HG02973 (cell line): ENCODE measurements around the gene NBL1.

Experiments
- ATAC-seq: cut with Tn5 transposase; IDR thresholded peaks from one replicate; pipeline ENCODE4 v1.9.1; 2021; ENCODE audit warnings: moderate library complexity; ENCODE audit not compliant: unreplicated experiment

NBL1 gene

GRCh38 chr1:19645411-19646251 lies 1.5 kb downstream of the NBL1 start:
- ATAC-seq = no peak

DNA sequence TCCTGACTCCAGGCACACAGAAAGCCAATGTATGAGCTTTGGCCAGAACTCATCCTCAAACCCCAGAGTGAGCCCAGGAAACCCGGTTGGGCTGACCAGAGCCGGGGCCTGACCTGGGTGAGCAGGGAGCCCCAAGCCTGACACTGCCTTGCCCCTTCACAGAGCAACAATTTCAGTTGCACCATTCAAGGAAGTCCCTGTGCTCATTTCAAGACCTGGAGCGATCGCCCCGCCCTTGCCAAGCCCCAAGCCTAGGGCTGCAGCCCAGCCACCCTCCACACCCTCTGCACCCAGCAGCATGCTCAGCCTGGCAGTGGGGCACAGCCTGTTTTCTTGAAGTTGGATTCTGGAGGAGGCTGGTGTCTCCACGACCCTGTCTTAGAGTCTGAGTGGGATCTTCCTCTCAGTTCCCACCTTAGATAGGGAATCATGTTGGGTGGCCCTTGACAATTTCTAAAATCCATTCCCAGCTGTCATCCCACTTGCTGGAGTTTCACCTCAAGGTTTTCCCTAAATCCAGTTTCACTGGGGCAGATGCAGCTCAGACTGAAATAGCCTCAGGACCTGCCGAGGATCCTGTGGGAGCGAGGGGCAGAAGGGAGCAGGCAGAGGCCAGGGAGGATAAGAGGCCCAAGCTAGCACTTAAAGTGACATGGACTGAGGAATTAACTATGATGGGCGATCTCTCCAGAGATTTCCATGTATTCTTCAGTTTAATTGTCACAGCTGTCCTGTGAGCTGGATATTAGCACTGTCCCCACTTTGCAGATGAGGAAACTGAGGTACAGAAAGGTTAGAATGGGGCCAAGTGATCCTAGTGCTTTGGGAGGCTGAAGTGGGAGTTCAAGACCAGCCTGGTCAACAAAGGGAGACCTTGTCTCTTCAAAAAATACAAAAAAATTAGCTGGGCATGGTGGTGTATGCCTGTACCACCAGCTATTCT lies 2.5 kb downstream of the NBL1 start:
- ATAC-seq = no peak

DNA sequence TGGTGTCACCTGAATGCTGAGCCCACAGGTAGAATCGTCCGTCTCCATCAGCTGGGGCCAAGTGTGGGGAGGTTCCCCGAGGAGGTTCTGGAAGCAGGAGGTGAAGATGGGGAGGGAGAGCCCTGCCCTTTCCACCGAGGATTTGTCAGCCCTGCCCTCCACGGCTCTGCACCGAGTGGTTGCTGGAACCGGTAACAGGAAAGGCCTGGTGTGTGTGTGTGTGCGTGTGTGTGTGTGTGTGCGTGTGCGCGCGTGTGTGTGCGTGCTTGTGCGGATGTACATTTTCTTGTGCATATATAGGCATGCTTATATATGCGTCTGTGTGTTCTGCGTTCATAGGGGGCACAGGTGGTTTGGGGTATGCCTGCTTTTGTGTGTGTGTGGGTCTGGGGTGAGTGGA lies 3.5 kb downstream of the NBL1 start:
- no peak for ATAC-seq

GRCh38 chr1:19648239-19648638 lies 4.1 kb downstream of the NBL1 start:
- ATAC-seq = no peak

- ATAC-seq = no peak
Observed at GRCh38 chr1:19648689-19649088, 4.6 kb downstream of the NBL1 start.

DNA sequence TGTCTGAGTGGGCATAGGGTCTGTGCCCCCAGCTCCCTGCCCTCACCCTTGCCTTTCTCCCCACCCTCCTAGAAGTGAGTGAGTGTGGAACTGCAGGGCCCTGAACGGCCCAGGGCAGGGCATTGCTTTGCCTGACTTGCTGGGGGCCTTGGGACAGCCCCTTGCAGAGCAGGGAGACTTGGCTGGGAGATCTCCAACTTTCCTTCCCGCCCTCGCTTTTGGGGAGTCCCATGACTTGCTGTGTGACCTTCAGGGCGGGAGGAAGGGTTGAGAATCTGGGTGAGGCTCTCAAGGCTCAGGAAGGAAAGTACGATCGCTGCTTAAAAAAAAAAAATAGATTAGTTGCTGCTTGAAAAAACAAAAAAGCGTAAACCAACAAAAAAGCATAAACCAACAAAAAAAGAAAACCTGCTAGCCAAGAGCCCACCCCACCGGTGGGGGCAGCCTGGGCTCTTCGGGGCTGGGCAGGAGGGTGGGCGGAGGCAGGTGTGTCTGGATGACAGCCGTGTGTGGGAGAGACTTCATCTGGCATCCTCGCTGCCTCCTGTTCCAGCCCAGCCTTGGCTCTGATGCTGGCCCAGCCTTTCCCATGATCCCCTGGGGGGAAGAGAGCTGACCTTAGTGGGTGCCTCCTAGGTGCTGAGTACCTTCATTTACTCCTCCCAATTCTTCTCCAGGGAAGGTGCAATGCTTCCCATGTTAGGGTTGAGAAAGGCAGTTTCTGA lies 6.5 kb downstream of the NBL1 start:
- no peak for ATAC-seq

- ATAC-seq = no peak
Observed at GRCh38 chr1:19651141-19651737, 7.1 kb downstream of the NBL1 start.

- ATAC-seq = no peak
Observed at GRCh38 chr1:19654386-19654785, 10.3 kb downstream of the NBL1 start.

DNA sequence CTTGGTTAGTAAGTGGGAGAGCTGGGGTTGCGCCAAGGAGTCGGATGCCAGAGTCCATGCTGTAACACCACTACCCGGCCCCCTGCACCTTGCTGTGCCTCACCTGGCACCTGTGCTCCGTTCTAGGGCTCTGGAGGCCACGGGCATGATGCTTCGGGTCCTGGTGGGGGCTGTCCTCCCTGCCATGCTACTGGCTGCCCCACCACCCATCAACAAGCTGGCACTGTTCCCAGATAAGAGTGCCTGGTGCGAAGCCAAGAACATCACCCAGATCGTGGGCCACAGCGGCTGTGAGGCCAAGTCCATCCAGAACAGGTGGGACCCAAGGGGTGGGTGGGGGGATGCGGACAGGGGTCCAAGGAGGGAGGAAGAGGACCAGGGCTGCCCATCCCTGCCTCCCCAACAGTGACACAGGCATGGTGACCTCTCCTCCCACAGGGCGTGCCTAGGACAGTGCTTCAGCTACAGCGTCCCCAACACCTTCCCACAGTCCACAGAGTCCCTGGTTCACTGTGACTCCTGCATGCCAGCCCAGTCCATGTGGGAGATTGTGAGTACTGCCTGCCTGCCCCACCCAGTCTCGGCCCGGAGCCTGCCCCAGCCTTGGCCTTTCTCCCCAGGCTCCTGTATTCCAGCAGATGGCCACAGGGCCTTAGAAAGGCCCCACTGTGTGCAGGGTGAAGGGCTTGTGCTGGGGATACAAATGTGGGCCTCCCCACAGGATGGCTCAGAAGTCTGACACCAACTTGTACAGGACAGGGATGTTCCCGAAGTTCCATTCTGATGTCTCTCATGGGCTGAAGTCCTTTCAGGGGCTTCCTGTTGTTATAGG lies 11.0 kb downstream of the NBL1 start:
- ATAC-seq = no peak

- ATAC-seq = no peak
Observed at GRCh38 chr1:19655718-19656080, 11.6 kb downstream of the NBL1 start.

- ATAC-seq = no peak
Observed at GRCh38 chr1:19656134-19656779, 12.1 kb downstream of the NBL1 start.

DNA sequence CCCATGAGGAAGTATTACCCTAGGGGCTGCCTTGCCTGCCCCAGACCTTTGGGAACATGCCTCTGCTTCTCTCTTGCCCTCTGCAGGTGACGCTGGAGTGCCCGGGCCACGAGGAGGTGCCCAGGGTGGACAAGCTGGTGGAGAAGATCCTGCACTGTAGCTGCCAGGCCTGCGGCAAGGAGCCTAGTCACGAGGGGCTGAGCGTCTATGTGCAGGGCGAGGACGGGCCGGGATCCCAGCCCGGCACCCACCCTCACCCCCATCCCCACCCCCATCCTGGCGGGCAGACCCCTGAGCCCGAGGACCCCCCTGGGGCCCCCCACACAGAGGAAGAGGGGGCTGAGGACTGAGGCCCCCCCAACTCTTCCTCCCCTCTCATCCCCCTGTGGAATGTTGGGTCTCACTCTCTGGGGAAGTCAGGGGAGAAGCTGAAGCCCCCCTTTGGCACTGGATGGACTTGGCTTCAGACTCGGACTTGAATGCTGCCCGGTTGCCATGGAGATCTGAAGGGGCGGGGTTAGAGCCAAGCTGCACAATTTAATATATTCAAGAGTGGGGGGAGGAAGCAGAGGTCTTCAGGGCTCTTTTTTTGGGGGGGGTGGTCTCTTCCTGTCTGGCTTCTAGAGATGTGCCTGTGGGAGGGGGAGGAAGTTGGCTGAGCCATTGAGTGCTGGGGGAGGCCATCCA lies 12.8 kb downstream of the NBL1 start:
- ATAC-seq = no peak

GRCh38 chr1:19657511-19657910 lies 13.4 kb downstream of the NBL1 start:
- ATAC-seq = no peak

DNA sequence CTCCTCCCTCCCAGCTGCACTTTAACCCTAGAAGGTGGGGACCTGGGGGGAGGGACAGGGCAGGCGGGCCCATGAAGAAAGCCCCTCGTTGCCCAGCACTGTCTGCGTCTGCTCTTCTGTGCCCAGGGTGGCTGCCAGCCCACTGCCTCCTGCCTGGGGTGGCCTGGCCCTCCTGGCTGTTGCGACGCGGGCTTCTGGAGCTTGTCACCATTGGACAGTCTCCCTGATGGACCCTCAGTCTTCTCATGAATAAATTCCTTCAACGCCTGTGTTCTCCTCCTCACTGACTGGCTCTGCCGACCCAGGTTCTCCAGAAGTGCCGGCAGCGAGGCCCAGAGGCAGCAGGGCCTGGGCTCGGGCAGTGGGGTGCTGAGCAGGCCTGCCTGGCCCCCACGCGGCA lies 14.1 kb downstream of the NBL1 start:
- no peak for ATAC-seq

DNA sequence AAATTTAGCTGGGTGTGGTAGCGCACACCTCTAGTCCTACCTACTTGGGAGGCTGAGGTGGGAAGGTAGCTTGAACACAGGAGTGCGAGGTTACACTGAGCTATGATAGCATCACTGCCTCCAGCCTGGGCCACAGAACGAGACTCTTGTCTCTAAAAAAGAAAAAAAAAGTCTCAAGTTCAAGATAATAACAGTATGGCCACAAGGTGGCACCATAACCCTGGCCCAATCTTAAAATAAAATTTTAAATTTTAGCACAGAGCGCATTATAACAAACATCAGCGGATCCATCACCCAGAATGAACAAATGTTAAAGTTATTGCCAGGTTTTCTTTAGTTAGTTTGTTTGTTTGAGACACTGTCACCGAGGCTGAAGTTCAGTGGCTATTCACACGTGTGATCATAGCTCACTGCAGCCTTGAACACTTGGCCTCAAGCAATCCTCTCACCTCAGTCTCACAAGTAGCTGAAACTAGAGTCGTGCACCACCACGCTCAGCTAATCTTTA lies 17.7 kb downstream of the NBL1 start:
- no peak for ATAC-seq

GRCh38 chr1:19662313-19662712 lies 18.2 kb downstream of the NBL1 start:
- no peak for ATAC-seq

GRCh38 chr1:19664453-19665185 lies 20.5 kb downstream of the NBL1 start, which contains the start of gene HTR6:
HTR6 (plus strand) TSS chr1:19664875; CDS start chr1:19665754, 879 bp downstream.
- ATAC-seq = no peak

GRCh38 chr1:19665186-19665495 lies 21.0 kb downstream of the NBL1 start:
- ATAC-seq = no peak
